ENCODE measurements around the gene RBP3. TPM values are rescaled to one million over a fixed set of nuclear protein-coding genes. Genes with fewer than 3 reads are reported as not detected.

The RBP3 gene
- total RNA-seq = not detected in 2 replicates

GRCh38 chr10:47348138-47348651 lies at the start of gene RBP3:
RBP3 (plus strand) TSS chr10:47348363; CDS start chr10:47348485, 122 bp downstream.
- Mint-ChIP-seq H3K4me1 (no peaks in the 10 kb centered on the region), H3K27me3 (peaks cover 2% of the 10 kb centered on the region), H3K36me3 (ENCODE audit: low read depth) (no peaks in the 10 kb centered on the region), H3K27ac (no peak within 1 kb of the TSS), H3K9me3 (no peaks in the 10 kb centered on the region), H3K4me3 (no peak within 1 kb of the TSS)
- intact Hi-C loops (cut with micrococcal nuclease) = no loop called here
- no peak for DNase-seq

GRCh38 chr10:47298715-47299114 lies 49.4 kb upstream of the RBP3 start:
- Mint-ChIP-seq H3K36me3 (ENCODE audit: low read depth) (peaks cover 3% of the 10 kb centered on the region), H3K9me3 (no peaks in the 10 kb centered on the region), H3K27me3 (peaks cover 48% of the 10 kb centered on the region), H3K4me1 (peaks cover 3% of the 10 kb centered on the region), H3K27ac (no peak overlapping the region), H3K4me3 (no peak overlapping the region)
- DNase-seq = no peak
- intact Hi-C loops (cut with micrococcal nuclease) = no loop called here

GRCh38 chr10:47299611-47300428 lies 48.3 kb upstream of the RBP3 start, which contains the start of gene GDF10:
GDF10 (plus strand) TSS chr10:47300197; CDS start chr10:47300652, 455 bp downstream.
- H3K27me3 Mint-ChIP-seq = peaks cover 45% of the 10 kb centered on the region
- H3K4me3 Mint-ChIP-seq = peak within 1 kb of the TSS; percentile 79
- DNase-seq = no peak
- H3K4me1 Mint-ChIP-seq = peaks cover 3% of the 10 kb centered on the region
- intact Hi-C loops (cut with micrococcal nuclease) = no loop called here
- no peak within 1 kb of the TSS for H3K27ac Mint-ChIP-seq
- H3K9me3 Mint-ChIP-seq = no peaks in the 10 kb centered on the region
- peaks cover 3% of the 10 kb centered on the region for H3K36me3 Mint-ChIP-seq (ENCODE audit: low read depth)

- H3K4me1 Mint-ChIP-seq = peaks cover 3% of the 10 kb centered on the region
- intact Hi-C loops (cut with micrococcal nuclease) = no loop called here
Measured at GRCh38 chr10:47300429-47300931, 47.7 kb upstream of the RBP3 start.

GRCh38 chr10:47301833-47302232 lies 46.3 kb upstream of the RBP3 start:
- intact Hi-C loops (cut with micrococcal nuclease) = no loop called here
- H3K27me3 Mint-ChIP-seq = peaks cover 38% of the 10 kb centered on the region
- peaks cover 3% of the 10 kb centered on the region for H3K36me3 Mint-ChIP-seq (ENCODE audit: low read depth)
- H3K27ac Mint-ChIP-seq = no peak overlapping the region
- no peaks in the 10 kb centered on the region for H3K9me3 Mint-ChIP-seq
- no peak for DNase-seq
- H3K4me3 Mint-ChIP-seq = no peak overlapping the region
- peaks cover 3% of the 10 kb centered on the region for H3K4me1 Mint-ChIP-seq

More at GRCh38 chr10:47300429-47300931, 47.7 kb upstream of the RBP3 start:
- Mint-ChIP-seq H3K9me3 (no peaks in the 10 kb centered on the region), H3K36me3 (ENCODE audit: low read depth) (peaks cover 3% of the 10 kb centered on the region), H3K4me3 (peak overlapping the region; percentile 79), H3K27ac (no peak overlapping the region), H3K27me3 (peaks cover 45% of the 10 kb centered on the region)
- DNase-seq = no peak

- Mint-ChIP-seq H3K27me3 (peaks cover 31% of the 10 kb centered on the region), H3K4me3 (no peak overlapping the region), H3K36me3 (ENCODE audit: low read depth) (peaks cover 3% of the 10 kb centered on the region), H3K9me3 (no peaks in the 10 kb centered on the region), H3K27ac (no peak overlapping the region), H3K4me1 (peaks cover 3% of the 10 kb centered on the region)
- DNase-seq = no peak
- intact Hi-C loops (cut with micrococcal nuclease) = no loop called here
Measured at GRCh38 chr10:47303105-47303504, 45.1 kb upstream of the RBP3 start.

GRCh38 chr10:47303866-47304265 lies 44.3 kb upstream of the RBP3 start:
- no peak overlapping the region for H3K4me3 Mint-ChIP-seq
- no peaks in the 10 kb centered on the region for H3K9me3 Mint-ChIP-seq
- intact Hi-C loops (cut with micrococcal nuclease) = no loop called here
- H3K27me3 Mint-ChIP-seq = peaks cover 27% of the 10 kb centered on the region
- no peak for DNase-seq
- peaks cover 3% of the 10 kb centered on the region for H3K36me3 Mint-ChIP-seq (ENCODE audit: low read depth)
- peaks cover 3% of the 10 kb centered on the region for H3K4me1 Mint-ChIP-seq
- H3K27ac Mint-ChIP-seq = no peak overlapping the region

GRCh38 chr10:47305566-47305965 lies 42.6 kb upstream of the RBP3 start:
- intact Hi-C loops (cut with micrococcal nuclease) = no loop called here
- Mint-ChIP-seq H3K9me3 (no peaks in the 10 kb centered on the region), H3K27ac (no peak overlapping the region), H3K4me1 (peaks cover 3% of the 10 kb centered on the region), H3K27me3 (peaks cover 20% of the 10 kb centered on the region), H3K4me3 (no peak overlapping the region), H3K36me3 (ENCODE audit: low read depth) (peaks cover 3% of the 10 kb centered on the region)
- DNase-seq = no peak

- Mint-ChIP-seq H3K4me1 (peaks cover 8% of the 10 kb centered on the region), H3K36me3 (ENCODE audit: low read depth) (no peaks in the 10 kb centered on the region), H3K4me3 (no peak overlapping the region), H3K9me3 (no peaks in the 10 kb centered on the region), H3K27ac (no peak overlapping the region), H3K27me3 (peaks cover 12% of the 10 kb centered on the region)
- no peak for DNase-seq
- intact Hi-C loops (cut with micrococcal nuclease) = no loop called here
Measured at GRCh38 chr10:47306387-47307210, 41.6 kb upstream of the RBP3 start.

- H3K27ac Mint-ChIP-seq = no peak overlapping the region
- DNase-seq = no peak
- no peaks in the 10 kb centered on the region for H3K9me3 Mint-ChIP-seq
- H3K4me1 Mint-ChIP-seq = peaks cover 13% of the 10 kb centered on the region
- no peaks in the 10 kb centered on the region for H3K36me3 Mint-ChIP-seq (ENCODE audit: low read depth)
- H3K4me3 Mint-ChIP-seq = no peak overlapping the region
- intact Hi-C loops (cut with micrococcal nuclease) = no loop called here
- H3K27me3 Mint-ChIP-seq = peaks cover 5% of the 10 kb centered on the region
Measured at GRCh38 chr10:47307381-47307780, 40.8 kb upstream of the RBP3 start.

- no peak for DNase-seq
- Mint-ChIP-seq H3K4me1 (peaks cover 13% of the 10 kb centered on the region), H3K27me3 (peaks cover 2% of the 10 kb centered on the region), H3K9me3 (no peaks in the 10 kb centered on the region), H3K36me3 (ENCODE audit: low read depth) (no peaks in the 10 kb centered on the region), H3K27ac (no peak overlapping the region), H3K4me3 (no peak overlapping the region)
- intact Hi-C loops (cut with micrococcal nuclease) = no loop called here
Measured at GRCh38 chr10:47308775-47309174, 39.4 kb upstream of the RBP3 start.

GRCh38 chr10:47309408-47310089 lies 38.6 kb upstream of the RBP3 start:
- no peak overlapping the region for H3K4me3 Mint-ChIP-seq
- H3K27ac Mint-ChIP-seq = no peak overlapping the region
- intact Hi-C loops (cut with micrococcal nuclease) = loop anchor here (5.0 kb wide), 1 partner anchor 127 kb away; no protein-coding TSS in a partner anchor
- peaks cover 2% of the 10 kb centered on the region for H3K27me3 Mint-ChIP-seq
- peaks cover 13% of the 10 kb centered on the region for H3K4me1 Mint-ChIP-seq
- no peaks in the 10 kb centered on the region for H3K36me3 Mint-ChIP-seq (ENCODE audit: low read depth)
- peak; percentile 68 for DNase-seq
- no peaks in the 10 kb centered on the region for H3K9me3 Mint-ChIP-seq

GRCh38 chr10:47310090-47310505 lies 38.1 kb upstream of the RBP3 start:
- Mint-ChIP-seq H3K4me1 (peaks cover 13% of the 10 kb centered on the region), H3K27me3 (peaks cover 2% of the 10 kb centered on the region), H3K27ac (no peak overlapping the region), H3K4me3 (no peak overlapping the region), H3K9me3 (no peaks in the 10 kb centered on the region), H3K36me3 (ENCODE audit: low read depth) (no peaks in the 10 kb centered on the region)
- intact Hi-C loops (cut with micrococcal nuclease) = loop anchor here (5.0 kb wide), 1 partner anchor 128 kb away; no protein-coding TSS in a partner anchor
- no peak for DNase-seq
